GM12872 (cell line): Measurements from ENCODE around the gene MAGI1.

Experiments
- TF ChIP-seq, protein P1 (sequence below): IDR thresholded peaks from 3 replicates; pipeline ENCODE4 v1.5.1; 2011; ENCODE audit warnings: low read depth, mild to moderate bottlenecking, low read length, moderate library complexity; ENCODE audit not compliant: insufficient read depth

The MAGI1 gene

DNA sequence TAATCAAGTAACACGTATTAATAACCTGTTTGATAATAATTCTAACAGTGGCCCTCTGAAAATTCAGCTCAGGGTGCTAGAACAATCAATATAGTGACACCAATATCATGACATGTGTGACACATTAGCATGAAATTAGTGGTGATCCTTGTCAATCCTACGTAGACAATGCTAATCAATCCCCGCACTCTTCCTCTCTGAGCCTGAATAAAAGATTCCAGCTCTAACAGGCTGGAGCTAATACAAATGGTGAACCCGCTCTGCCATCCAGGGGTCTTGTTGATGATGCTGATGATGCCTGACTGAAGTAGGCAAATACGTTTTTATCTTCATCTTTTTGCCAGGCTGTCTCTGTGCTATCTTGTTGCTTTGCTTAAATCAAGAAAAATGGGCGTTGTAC lies 462.5 kb downstream of the MAGI1 start:
- TF ChIP-seq, protein P1, sequence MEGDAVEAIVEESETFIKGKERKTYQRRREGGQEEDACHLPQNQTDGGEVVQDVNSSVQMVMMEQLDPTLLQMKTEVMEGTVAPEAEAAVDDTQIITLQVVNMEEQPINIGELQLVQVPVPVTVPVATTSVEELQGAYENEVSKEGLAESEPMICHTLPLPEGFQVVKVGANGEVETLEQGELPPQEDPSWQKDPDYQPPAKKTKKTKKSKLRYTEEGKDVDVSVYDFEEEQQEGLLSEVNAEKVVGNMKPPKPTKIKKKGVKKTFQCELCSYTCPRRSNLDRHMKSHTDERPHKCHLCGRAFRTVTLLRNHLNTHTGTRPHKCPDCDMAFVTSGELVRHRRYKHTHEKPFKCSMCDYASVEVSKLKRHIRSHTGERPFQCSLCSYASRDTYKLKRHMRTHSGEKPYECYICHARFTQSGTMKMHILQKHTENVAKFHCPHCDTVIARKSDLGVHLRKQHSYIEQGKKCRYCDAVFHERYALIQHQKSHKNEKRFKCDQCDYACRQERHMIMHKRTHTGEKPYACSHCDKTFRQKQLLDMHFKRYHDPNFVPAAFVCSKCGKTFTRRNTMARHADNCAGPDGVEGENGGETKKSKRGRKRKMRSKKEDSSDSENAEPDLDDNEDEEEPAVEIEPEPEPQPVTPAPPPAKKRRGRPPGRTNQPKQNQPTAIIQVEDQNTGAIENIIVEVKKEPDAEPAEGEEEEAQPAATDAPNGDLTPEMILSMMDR = no peak

DNA sequence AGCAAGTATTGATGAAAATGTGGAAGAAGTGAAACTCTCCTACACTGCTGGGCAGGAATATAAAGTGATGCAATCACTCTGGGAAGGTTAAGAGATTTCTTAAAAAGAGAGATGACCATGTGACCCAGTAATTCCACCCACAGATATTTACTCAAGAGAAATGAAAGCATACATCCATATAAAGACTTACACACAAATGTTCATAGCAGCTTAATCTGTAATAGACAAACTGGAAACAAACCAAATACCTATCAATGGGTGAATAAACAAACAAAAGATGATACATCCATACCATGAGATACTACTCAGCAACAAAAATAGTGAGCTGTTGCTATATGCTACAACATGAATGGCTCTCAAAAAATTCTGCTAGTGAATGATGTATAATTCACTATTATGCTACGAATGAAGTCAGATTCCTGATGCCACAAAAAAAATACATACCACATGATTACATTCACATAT lies 463.3 kb downstream of the MAGI1 start:
- TF ChIP-seq, protein P1 = no peak

DNA sequence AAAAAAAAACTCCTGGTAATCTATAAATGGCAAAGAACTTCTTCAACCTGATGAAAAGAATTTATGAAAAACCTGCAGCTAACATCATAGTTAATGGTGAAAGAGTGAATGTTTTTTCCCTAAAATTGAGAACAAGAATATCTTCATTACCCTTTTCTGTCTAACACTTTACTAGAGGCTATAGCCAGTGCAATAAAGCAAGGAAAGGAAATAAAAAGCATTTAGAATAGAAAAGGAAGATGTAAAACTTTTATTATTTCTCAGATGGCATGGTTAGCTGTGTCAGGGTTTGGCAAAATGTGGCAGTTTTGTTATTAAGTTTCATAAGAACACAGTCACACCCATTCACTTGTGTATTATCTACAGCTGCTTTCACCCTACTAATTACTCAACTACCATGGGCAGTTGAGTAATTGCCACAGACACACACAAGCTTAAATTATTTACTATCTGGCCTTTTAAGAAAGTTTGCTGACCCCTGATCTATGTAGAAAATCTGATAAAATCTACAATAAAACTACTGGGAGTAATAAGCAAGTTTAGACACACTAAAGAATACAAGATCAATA lies 465.1 kb downstream of the MAGI1 start:
- TF ChIP-seq, protein P1 = no peak

DNA sequence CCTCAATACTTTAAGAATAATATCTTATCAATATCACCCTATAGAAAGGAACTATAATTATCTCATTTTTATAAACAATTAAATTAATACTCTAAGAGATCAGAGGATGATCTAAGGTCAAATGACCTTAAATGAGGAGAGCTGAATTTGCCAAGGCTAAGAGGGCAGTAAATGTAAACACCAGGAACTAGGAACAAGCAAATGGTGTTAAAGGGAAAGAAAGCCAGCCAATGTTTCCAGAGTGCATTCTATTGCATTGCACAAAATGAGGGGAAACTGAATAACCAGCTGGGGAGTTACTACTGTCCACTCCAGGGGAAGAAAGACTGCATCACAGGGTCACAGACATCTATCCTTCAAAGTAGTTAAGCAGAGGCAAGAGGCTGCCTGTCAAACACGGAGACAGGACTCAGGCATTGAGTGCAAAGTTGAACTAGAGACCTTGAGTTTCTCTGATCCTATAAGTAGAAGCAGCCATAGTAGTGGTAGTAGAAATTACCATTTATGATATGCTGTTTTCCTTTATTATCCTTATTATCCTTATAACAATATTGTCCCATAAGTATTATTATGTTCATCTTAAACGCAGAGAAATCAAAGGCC lies 466.4 kb downstream of the MAGI1 start:
- TF ChIP-seq, protein P1 = no peak

- TF ChIP-seq, protein P1 = no peak
Measured at GRCh38 chr3:65569845-65570405, 468.8 kb downstream of the MAGI1 start.

DNA sequence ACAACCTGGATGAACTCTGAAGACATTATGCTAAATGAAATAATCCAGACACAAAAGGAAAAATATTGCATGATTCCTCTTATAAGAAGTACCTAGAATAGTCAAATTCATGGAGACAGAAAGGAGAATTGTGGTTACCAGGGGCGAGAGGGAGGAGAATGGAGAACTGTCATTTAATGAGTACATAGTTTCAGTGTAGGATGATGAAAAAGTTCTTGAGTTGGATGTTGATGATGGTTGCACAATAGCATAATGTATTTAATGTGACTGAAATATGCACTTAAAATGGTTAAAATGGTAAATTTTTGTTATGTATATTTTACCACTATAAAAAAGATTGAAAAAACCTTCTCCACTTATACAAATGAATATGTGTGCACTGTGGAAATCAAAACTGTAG lies 469.6 kb downstream of the MAGI1 start:
- TF ChIP-seq, protein P1 = no peak

GRCh38 chr3:65568497-65568896 lies 470.2 kb downstream of the MAGI1 start:
- TF ChIP-seq, protein P1 = no peak
